ENCODE data around the gene SPTBN2.
A peak's percentile ranks its signal among the peaks of the same experiment; 100 is the strongest.

Gene SPTBN2

DNA sequence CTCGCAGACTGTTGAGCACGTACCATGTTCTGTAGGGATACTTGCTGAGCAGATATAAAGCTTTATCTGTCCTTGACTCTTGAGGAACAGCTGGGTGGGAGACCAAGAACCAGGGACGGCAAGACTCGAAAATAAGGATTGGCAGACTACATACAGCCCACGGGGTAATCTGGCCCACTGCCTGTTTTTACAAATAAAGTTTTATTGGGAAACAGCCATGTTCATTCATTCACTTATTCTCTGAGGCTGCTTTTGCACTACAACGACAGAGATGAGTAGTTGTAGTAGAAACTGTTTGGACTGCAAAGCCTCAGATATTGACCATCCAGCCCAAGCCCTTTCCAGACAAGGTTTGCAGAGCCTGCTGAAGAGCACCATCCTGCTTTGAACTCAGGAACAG, 31.0 kb downstream of the SPTBN2 start:
- Histone ChIP-seq H3K9me3 (ENCODE audit: control insufficient read depth, low read depth, low read length) (no peaks in the 10 kb centered on the region), H3K27ac (ENCODE audit: low read length) (no peak overlapping the region), H3K36me3 (ENCODE audit: control insufficient read depth, low read depth, low read length) (peaks cover 50% of the 10 kb centered on the region), H3K4me3 (ENCODE audit: low read length) (no peak overlapping the region), H3K27me3 (ENCODE audit: control insufficient read depth, insufficient read depth, low read length) (no peaks in the 10 kb centered on the region), H3K4me1 (ENCODE audit: control insufficient read depth, low read depth, low read length) (no peaks in the 10 kb centered on the region), H3K9ac (ENCODE audit: low read length) (no peak overlapping the region)

DNA sequence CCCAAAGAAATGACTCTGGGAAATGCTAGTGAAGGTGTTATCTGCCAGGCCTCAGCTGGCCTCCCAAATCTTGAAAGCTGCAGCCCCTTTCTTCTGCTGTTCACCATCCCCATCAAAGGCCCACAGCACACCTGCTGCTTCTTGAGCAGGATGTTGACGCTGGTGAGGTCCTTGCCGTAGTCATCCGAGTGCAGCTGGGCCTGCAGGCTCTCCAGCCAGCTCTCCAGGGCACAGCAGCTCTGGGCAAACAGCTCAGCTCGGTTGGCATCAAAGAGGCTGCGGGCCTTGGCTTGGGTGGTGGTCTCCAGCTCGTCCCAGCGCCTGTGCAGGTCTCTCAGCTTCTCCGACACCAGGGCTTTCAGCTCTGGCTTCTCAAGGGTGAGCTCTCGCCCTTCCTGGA, 32.9 kb downstream of the SPTBN2 start:
- H3K4me3 ChIP-seq (ENCODE audit: low read length), result no peak overlapping the region
- no peaks in the 10 kb centered on the region for H3K27me3 ChIP-seq (ENCODE audit: control insufficient read depth, insufficient read depth, low read length)
- H3K9ac ChIP-seq (ENCODE audit: low read length), result no peak overlapping the region
- no peaks in the 10 kb centered on the region for H3K4me1 ChIP-seq (ENCODE audit: control insufficient read depth, low read depth, low read length)
- peaks cover 61% of the 10 kb centered on the region for H3K36me3 ChIP-seq (ENCODE audit: control insufficient read depth, low read depth, low read length)
- H3K9me3 ChIP-seq (ENCODE audit: control insufficient read depth, low read depth, low read length), result no peaks in the 10 kb centered on the region
- no peak overlapping the region for H3K27ac ChIP-seq (ENCODE audit: low read length)

DNA sequence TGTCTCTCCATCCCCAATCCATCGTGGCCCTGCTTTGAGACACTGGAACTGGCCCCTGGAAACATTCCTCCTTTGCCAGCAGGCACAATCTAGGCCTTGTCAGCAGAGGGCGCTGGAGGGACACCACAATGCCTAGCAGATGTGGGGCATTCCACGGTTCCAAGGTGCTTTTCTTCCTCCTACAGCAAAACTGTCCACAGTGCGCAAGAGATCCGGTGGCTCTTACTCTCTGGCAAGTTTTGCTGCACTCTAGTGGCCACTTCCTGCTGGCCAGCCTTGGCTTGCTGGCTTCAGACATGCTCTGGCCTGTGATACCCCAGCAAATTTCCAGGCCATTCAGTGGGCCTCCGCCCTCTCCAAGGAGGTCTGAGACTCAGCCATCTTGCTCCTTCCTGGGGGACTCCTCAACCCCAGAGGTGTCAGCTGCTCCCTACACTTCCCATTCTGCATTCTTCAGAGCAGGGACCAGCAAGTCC, 34.2 kb downstream of the SPTBN2 start:
- Histone ChIP-seq H3K27me3 (ENCODE audit: control insufficient read depth, insufficient read depth, low read length) (no peaks in the 10 kb centered on the region), H3K4me1 (ENCODE audit: control insufficient read depth, low read depth, low read length) (no peaks in the 10 kb centered on the region), H3K9ac (ENCODE audit: low read length) (no peak overlapping the region), H3K9me3 (ENCODE audit: control insufficient read depth, low read depth, low read length) (no peaks in the 10 kb centered on the region), H3K4me3 (ENCODE audit: low read length) (no peak overlapping the region), H3K27ac (ENCODE audit: low read length) (peak overlapping the region; percentile 1), H3K36me3 (ENCODE audit: control insufficient read depth, low read depth, low read length) (peaks cover 56% of the 10 kb centered on the region)

DNA sequence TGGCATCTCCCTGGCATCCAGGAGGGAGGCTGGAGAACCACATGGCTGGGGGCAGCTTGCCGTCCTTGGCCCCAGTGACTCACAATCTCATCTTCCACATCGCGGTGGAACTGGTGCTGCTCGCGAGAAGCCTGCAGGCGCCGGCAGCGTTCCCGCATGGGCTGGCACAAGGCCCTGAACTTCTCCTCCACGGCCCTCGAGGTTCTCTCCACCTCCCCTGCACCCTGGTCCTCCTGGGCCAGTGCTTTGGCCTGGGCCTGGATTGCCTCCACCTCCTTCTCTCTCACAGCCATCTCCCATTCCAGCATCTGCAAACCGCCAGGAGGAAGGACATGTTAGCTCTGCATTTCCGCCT, 35.0 kb downstream of the SPTBN2 start:
- H3K9me3 ChIP-seq (ENCODE audit: control insufficient read depth, low read depth, low read length), result no peaks in the 10 kb centered on the region
- H3K36me3 ChIP-seq (ENCODE audit: control insufficient read depth, low read depth, low read length), result peaks cover 51% of the 10 kb centered on the region
- H3K9ac ChIP-seq (ENCODE audit: low read length), result no peak overlapping the region
- no peaks in the 10 kb centered on the region for H3K4me1 ChIP-seq (ENCODE audit: control insufficient read depth, low read depth, low read length)
- no peak overlapping the region for H3K27ac ChIP-seq (ENCODE audit: low read length)
- H3K4me3 ChIP-seq (ENCODE audit: low read length), result no peak overlapping the region
- no peaks in the 10 kb centered on the region for H3K27me3 ChIP-seq (ENCODE audit: control insufficient read depth, insufficient read depth, low read length)

DNA sequence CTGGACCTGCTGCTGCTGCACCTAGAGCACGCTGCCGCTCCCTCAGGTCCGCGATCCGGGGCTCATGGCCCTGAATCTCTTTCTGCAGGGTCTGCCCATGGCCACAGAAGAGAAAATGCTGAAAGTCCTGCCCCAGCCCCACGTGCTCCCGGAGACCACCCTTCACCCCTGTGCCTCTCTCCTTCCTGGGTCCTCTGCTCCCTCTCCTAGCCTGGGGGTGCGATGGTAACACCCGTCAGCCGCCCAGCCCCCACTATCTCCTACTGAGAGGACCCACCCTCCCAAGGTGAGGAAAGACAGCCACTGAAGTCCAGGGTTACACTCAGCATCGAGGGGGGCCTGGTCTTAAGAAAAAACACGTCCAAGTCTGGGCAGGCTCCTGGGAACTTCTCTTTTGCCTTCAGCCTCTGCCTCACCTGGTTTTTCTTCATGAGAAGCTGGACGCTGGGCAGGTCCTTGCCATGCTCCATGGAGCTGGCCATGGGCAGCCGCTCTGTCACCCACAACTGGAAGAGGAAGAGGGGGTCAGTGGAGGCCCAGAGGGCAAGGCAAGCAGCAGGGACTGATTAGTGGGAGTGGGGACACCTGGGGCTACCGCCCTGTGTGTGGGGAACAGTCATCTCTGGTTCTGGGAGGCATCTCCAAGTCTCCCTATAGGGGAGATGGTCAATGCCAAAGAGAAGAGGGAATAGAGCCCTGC, 35.5 kb downstream of the SPTBN2 start:
- H3K9ac ChIP-seq (ENCODE audit: low read length), result no peak overlapping the region
- peaks cover 51% of the 10 kb centered on the region for H3K36me3 ChIP-seq (ENCODE audit: control insufficient read depth, low read depth, low read length)
- no peaks in the 10 kb centered on the region for H3K9me3 ChIP-seq (ENCODE audit: control insufficient read depth, low read depth, low read length)
- no peaks in the 10 kb centered on the region for H3K27me3 ChIP-seq (ENCODE audit: control insufficient read depth, insufficient read depth, low read length)
- no peak overlapping the region for H3K4me3 ChIP-seq (ENCODE audit: low read length)
- no peaks in the 10 kb centered on the region for H3K4me1 ChIP-seq (ENCODE audit: control insufficient read depth, low read depth, low read length)
- H3K27ac ChIP-seq (ENCODE audit: low read length), result no peak overlapping the region

DNA sequence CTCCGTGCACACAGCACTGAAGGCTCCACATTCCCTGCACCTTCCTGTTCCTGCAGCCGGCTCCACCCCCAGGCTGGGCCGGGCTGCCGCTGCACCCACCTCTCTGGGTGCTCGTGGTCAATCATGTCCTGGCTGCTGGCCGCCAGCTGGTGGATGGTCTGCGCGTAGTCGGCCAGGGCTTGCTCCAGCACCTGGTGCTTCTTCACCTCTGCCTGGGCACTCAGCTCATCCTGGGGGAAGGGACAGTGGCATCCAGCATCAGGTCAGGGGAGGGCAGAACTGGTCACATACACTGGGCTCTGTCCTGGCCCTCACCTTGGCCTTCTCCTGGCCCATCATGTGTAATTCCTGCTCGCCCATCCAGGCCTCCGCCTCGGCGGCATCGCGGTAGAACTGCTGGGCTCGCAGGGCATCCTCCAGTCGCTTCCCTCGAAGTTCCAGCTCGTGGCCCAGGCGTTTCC, 36.1 kb downstream of the SPTBN2 start:
- peaks cover 49% of the 10 kb centered on the region for H3K36me3 ChIP-seq (ENCODE audit: control insufficient read depth, low read depth, low read length)

DNA sequence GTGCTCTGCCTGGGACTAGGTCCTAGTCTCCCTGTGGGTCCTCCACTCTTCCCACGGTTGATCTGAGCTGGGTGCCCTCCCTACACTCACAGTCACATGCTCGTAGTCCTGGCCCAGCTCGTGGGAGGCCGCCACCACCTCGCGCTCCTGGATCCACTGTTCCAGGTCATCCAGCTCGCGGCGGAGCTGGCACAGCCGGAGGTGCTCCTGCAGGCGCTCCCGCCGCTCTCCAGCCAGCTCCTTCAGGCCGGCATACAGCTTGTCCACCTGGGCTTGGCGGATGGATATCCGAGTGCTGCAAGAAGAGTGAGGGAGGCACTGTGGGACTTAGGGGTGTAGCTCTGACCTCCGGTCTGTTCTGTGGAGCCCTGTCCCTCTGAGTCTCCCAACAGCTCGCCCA, 36.6 kb downstream of the SPTBN2 start:
- no peak overlapping the region for H3K27ac ChIP-seq (ENCODE audit: low read length)
- H3K4me3 ChIP-seq (ENCODE audit: low read length), result no peak overlapping the region
- H3K4me1 ChIP-seq (ENCODE audit: control insufficient read depth, low read depth, low read length), result no peaks in the 10 kb centered on the region
- peaks cover 47% of the 10 kb centered on the region for H3K36me3 ChIP-seq (ENCODE audit: control insufficient read depth, low read depth, low read length)
- H3K27me3 ChIP-seq (ENCODE audit: control insufficient read depth, insufficient read depth, low read length), result no peaks in the 10 kb centered on the region
- no peaks in the 10 kb centered on the region for H3K9me3 ChIP-seq (ENCODE audit: control insufficient read depth, low read depth, low read length)
- H3K9ac ChIP-seq (ENCODE audit: low read length), result no peak overlapping the region

More for the DNA sequence above, 36.1 kb downstream of the SPTBN2 start:
- Histone ChIP-seq H3K4me1 (ENCODE audit: control insufficient read depth, low read depth, low read length) (no peaks in the 10 kb centered on the region), H3K9ac (ENCODE audit: low read length) (no peak overlapping the region), H3K9me3 (ENCODE audit: control insufficient read depth, low read depth, low read length) (no peaks in the 10 kb centered on the region), H3K27me3 (ENCODE audit: control insufficient read depth, insufficient read depth, low read length) (no peaks in the 10 kb centered on the region), H3K27ac (ENCODE audit: low read length) (no peak overlapping the region), H3K4me3 (ENCODE audit: low read length) (no peak overlapping the region)

DNA sequence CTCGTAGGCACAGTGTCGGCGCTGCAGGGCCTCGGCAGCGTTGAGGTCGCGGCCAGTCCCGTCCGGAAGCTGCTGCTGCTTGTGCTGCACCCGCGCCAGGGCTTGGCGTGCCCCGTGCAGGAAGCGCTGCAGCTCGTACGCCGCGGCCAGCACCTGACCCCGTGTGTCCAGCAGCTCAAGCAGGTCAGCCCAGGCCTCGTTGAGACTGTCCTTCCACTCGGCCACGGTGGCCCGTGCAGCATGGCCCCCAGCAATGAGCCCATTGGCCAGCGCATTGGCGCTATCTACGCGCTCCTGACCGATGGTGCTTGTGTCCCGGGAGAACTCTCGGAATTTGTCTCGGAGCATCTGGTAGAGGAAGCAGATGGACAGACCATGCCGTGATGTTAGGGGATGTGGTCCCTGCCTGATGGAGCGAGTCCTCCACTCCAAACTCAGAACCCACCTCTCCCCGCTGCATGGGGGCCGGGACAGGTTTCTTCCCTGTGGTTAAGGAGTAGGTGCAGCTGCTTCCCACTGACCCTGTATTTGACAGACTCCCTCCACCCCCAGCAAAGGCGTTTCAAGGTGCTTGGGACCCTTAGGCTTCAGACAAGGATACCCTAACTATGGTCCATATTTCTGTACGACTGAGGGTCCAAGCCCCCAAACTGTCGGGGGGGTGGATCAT, 37.6 kb downstream of the SPTBN2 start:
- no peak overlapping the region for H3K4me3 ChIP-seq (ENCODE audit: low read length)
- H3K4me1 ChIP-seq (ENCODE audit: control insufficient read depth, low read depth, low read length), result no peaks in the 10 kb centered on the region
- peaks cover 37% of the 10 kb centered on the region for H3K36me3 ChIP-seq (ENCODE audit: control insufficient read depth, low read depth, low read length)
- no peaks in the 10 kb centered on the region for H3K9me3 ChIP-seq (ENCODE audit: control insufficient read depth, low read depth, low read length)
- no peaks in the 10 kb centered on the region for H3K27me3 ChIP-seq (ENCODE audit: control insufficient read depth, insufficient read depth, low read length)
- no peak overlapping the region for H3K9ac ChIP-seq (ENCODE audit: low read length)
- no peak overlapping the region for H3K27ac ChIP-seq (ENCODE audit: low read length)

DNA sequence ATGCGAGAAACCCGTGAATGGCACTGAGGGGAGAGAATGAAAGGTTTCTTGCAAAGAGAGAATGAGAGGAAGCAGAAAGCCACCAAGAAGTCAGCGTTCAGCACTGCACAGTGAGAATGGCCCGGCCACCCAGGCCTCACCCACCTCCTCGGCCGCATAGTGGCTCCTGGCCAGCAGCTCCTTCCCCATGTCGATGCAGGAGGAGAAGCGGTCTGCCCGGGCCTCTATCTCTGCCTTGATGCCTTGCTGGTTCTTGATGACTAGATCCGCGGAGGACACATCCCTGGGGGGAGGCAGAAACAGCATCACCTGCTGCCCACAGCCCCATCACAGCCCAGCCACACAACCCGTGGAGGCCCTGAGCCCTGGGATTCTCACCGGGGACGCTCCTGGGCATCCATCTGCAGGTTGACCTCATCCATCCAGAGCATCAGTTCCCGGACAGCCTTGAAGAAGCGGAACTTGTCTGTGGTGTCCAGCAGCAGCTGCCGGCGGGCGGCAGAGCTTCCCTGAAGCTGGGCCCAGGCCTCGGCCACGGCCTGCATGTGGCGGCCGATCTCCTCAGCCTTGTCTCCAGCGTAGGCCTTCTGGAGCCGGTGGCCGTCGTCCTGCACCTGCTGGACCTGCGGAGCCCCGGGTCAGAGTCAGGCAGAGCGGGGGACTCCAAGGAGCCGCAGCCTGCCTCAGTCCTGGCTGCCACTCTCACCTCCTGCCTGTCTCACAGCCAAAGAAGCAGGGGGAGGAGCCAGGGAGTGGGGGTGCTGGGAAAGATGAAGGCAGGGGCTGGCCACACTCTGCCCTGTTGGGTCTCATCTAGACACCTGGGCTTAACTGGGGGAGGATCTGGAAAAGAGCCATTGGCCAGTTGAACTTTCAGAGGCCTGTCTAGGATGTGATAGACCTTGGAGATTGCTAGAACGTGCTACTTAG, 39.1 kb downstream of the SPTBN2 start:
- Histone ChIP-seq H3K27ac (ENCODE audit: low read length) (no peak overlapping the region), H3K9me3 (ENCODE audit: control insufficient read depth, low read depth, low read length) (no peaks in the 10 kb centered on the region), H3K36me3 (ENCODE audit: control insufficient read depth, low read depth, low read length) (peaks cover 31% of the 10 kb centered on the region), H3K27me3 (ENCODE audit: control insufficient read depth, insufficient read depth, low read length) (no peaks in the 10 kb centered on the region), H3K4me1 (ENCODE audit: control insufficient read depth, low read depth, low read length) (no peaks in the 10 kb centered on the region), H3K4me3 (ENCODE audit: low read length) (no peak overlapping the region), H3K9ac (ENCODE audit: low read length) (no peak overlapping the region)

DNA sequence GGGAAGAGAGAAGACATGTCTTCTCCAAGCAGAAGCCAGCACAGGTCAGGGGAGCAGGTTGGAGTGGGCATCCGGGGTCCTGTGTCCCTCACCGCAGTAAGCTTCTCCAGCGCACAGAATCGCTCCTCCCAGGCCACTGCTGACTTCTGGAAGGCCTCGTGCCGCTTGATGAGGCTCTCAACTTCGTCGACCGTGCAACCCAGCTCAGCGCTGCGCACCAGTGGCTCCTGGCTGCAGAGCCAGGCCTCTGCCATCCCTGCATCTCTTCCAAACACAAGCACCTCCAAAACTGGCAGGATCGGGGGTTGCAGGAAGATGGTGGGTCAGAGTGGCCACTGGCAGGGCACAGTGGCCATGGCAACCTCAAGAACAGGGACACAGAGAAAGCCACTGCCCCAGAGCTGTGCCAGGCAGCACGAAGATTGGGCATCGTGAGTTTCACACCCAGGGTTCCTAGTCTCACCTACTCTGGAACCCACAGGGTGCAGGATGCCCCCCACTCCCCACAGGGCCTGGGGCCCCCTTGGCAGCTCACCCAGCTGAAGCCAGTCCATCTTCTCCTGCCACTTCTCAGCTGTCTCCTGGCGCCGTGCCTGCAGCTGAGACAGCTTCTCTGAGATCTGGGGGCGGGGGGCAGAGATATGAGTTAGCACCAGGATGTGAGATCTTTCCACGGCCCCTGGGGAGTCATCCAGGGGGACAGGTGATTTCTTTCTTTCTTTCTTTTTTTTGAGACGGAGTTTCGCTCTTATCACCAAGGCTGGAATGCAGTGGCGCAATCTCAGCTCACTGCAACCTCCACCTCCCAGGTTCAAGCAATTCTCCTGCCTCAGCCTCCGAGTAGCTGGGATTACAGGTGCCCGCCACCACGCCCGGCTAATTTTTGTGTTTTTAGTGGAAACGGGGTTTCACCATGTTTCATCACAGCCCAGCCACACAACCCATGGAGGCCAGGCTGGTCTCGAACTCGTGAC, 40.2 kb downstream of the SPTBN2 start:
- H3K4me3 ChIP-seq (ENCODE audit: low read length), result no peak overlapping the region
- H3K9me3 ChIP-seq (ENCODE audit: control insufficient read depth, low read depth, low read length), result no peaks in the 10 kb centered on the region
- H3K27me3 ChIP-seq (ENCODE audit: control insufficient read depth, insufficient read depth, low read length), result no peaks in the 10 kb centered on the region
- H3K36me3 ChIP-seq (ENCODE audit: control insufficient read depth, low read depth, low read length), result peaks cover 31% of the 10 kb centered on the region
- H3K4me1 ChIP-seq (ENCODE audit: control insufficient read depth, low read depth, low read length), result no peaks in the 10 kb centered on the region
- no peak overlapping the region for H3K27ac ChIP-seq (ENCODE audit: low read length)
- H3K9ac ChIP-seq (ENCODE audit: low read length), result no peak overlapping the region
